D721Med (cell line): ENCODE data around the gene GRPEL1.

Experiments
- DNase-seq: peaks from one replicate; pipeline ENCODE4 v3.0.0; 2011; ENCODE audit warnings: low spot score; ENCODE audit not compliant: insufficient read length
- FAIRE-seq: peaks from 2 replicates; lab custom pipeline; 2011; peaks lifted over from hg19 to GRCh38; lab: Jason Lieb, UNC
- CTCF ChIP-seq: IDR thresholded peaks from 2 replicates; pipeline ENCODE4 v1.5.1; 2012; ENCODE audit warnings: mild to moderate bottlenecking, control low read depth; ENCODE audit not compliant: insufficient read depth; ENCODE audit errors: missing control alignments

Gene GRPEL1

GRCh38 chr4:7055111-7055989, 12.5 kb downstream of the GRPEL1 start:
- no peak for DNase-seq
- FAIRE-seq, result no peak
- no peak for TF ChIP-seq CTCF

- FAIRE-seq (no peak), DNase-seq (no peak)
- no peak for TF ChIP-seq CTCF
Observed at GRCh38 chr4:7054106-7054880, 13.6 kb downstream of the GRPEL1 start.

- FAIRE-seq (no peak), DNase-seq (no peak)
- no peak for TF ChIP-seq CTCF
Observed at GRCh38 chr4:7052923-7053715, 14.7 kb downstream of the GRPEL1 start.

GRCh38 chr4:7052313-7052712, 15.6 kb downstream of the GRPEL1 start:
- FAIRE-seq (no peak), DNase-seq (no peak)
- no peak for TF ChIP-seq CTCF

- FAIRE-seq (no peak), DNase-seq (no peak)
- TF ChIP-seq CTCF, result no peak
Observed at GRCh38 chr4:7051905-7052304, 16.0 kb downstream of the GRPEL1 start.

- DNase-seq (no peak), FAIRE-seq (no peak)
- no peak for TF ChIP-seq CTCF
Observed at GRCh38 chr4:7051144-7051495, 16.7 kb downstream of the GRPEL1 start.
